HEK293 (cell line): ENCODE measurements around the gene CREBBP.

Experiments
- CTCF ChIP-seq: fragments of 450-650 bp; formaldehyde crosslinking; IDR thresholded peaks from 2 replicates; pipeline ENCODE4 v1.5.1; 2016; ENCODE audit warnings: missing biosample characterization, missing genetic modification characterization
- KLF9 ChIP-seq: fragments of 450-650 bp; formaldehyde crosslinking; IDR thresholded peaks from 2 replicates; pipeline ENCODE4 v1.5.1; 2016; ENCODE audit warnings: missing biosample characterization, missing genetic modification characterization, low read depth
- REST ChIP-seq: fragments of 450-650 bp; formaldehyde crosslinking; IDR thresholded peaks from 2 replicates; pipeline ENCODE4 v1.5.1; 2016; ENCODE audit warnings: missing biosample characterization, missing genetic modification characterization
- ZBTB7A ChIP-seq: fragments of 450-650 bp; formaldehyde crosslinking; IDR thresholded peaks from 2 replicates; pipeline ENCODE4 v1.5.1; 2016; ENCODE audit warnings: low read depth, missing biosample characterization, missing genetic modification characterization
- ZBTB8A ChIP-seq: fragments of 450-650 bp; formaldehyde crosslinking; IDR thresholded peaks from 2 replicates; pipeline ENCODE4 v1.5.1; 2016; ENCODE audit warnings: missing biosample characterization, missing genetic modification characterization
- ZNF114 ChIP-seq: fragments of 450-650 bp; formaldehyde crosslinking; IDR thresholded peaks from 2 replicates; pipeline ENCODE4 v1.5.0; 2017; ENCODE audit warnings: missing biosample characterization, missing genetic modification characterization
- ZNF121 ChIP-seq: fragments of 450-650 bp; formaldehyde crosslinking; IDR thresholded peaks from 2 replicates; pipeline ENCODE4 v1.5.1; 2016; ENCODE audit warnings: missing biosample characterization, missing genetic modification characterization
- ZNF138 ChIP-seq: fragments of 450-650 bp; formaldehyde crosslinking; IDR thresholded peaks from 2 replicates; pipeline ENCODE4 v1.5.1; 2016; ENCODE audit warnings: missing biosample characterization, missing genetic modification characterization, borderline replicate concordance
- ZNF223 ChIP-seq: fragments of 450-650 bp; formaldehyde crosslinking; IDR thresholded peaks from 2 replicates; pipeline ENCODE4 v1.5.1; 2016; ENCODE audit warnings: missing biosample characterization, missing genetic modification characterization
- ZNF311 ChIP-seq: fragments of 450-650 bp; formaldehyde crosslinking; IDR thresholded peaks from 2 replicates; pipeline ENCODE4 v1.5.1; 2017; ENCODE audit warnings: missing biosample characterization, missing genetic modification characterization, borderline replicate concordance
- ZNF449 ChIP-seq: fragments of 450-650 bp; formaldehyde crosslinking; IDR thresholded peaks from 2 replicates; pipeline ENCODE4 v1.5.1; 2017; ENCODE audit warnings: missing biosample characterization, mild to moderate bottlenecking, missing genetic modification characterization, moderate library complexity
- ZNF610 ChIP-seq: fragments of 450-650 bp; formaldehyde crosslinking; IDR thresholded peaks from 2 replicates; pipeline ENCODE4 v1.5.1; 2016; ENCODE audit warnings: missing biosample characterization, missing genetic modification characterization, borderline replicate concordance
- ZNF654 ChIP-seq: fragments of 450-650 bp; formaldehyde crosslinking; IDR thresholded peaks from 2 replicates; pipeline ENCODE4 v1.5.1; 2016; ENCODE audit warnings: low read depth, missing biosample characterization, missing genetic modification characterization
- ZNF785 ChIP-seq: fragments of 450-650 bp; formaldehyde crosslinking; IDR thresholded peaks from 2 replicates; pipeline ENCODE4 v1.5.1; 2016; ENCODE audit warnings: missing biosample characterization, missing genetic modification characterization

GRCh38 chr16:3776316-3776715, 104.2 kb downstream of the CREBBP start:
- TF ChIP-seq CTCF (no peak), ZNF785 (tag by site-specific recombination) (no peak), ZBTB7A (tag by site-specific recombination) (no peak), ZNF138 (tag by site-specific recombination) (no peak), ZNF449 (tag by site-specific recombination) (no peak), KLF9 (tag by site-specific recombination) (no peak), ZNF223 (tag by site-specific recombination) (no peak), ZNF610 (tag by site-specific recombination) (no peak), ZNF121 (no peak), ZNF654 (tag by site-specific recombination) (no peak), ZNF311 (tag by site-specific recombination) (no peak), REST (tag by site-specific recombination) (no peak), ZBTB8A (no peak), ZNF114 (tag by site-specific recombination) (no peak)
